ENCODE measurements around the gene HOXA9. TPM values are rescaled to one million over a fixed set of nuclear protein-coding genes. Genes with fewer than 3 reads are reported as not detected.

HOXA9 gene
- total RNA-seq, 1 experiment from 2014 or later = 91.0 TPM

DNA sequence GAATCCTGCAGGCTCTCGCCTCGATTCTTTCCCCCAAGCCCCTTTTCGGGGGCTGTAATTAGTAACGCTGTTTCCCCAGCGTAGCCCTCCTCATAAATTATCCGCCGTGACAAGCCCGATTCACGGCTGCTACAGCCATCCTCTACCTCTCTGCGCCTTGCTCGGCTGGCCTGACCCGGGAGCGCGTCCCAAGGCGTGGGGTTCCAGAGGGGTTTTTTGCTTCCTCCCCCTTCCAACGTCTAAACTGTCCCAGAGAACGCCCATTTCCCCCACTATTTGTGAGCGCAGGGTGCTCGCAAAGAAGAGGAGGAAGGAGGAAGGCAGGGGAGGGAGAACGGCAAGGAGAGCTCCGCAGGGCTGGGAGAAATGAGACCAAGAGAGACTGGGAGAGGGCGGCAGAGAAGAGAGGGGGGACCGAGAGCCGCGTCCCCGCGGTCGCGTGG, 22.7 kb downstream of the HOXA9 start:
- RAD21 ChIA-PET (ENCODE audit: low non-redundant PET in 1 of 2, low total read pairs in 2 of 2, uncharacterized antibody in 2 of 2, unreplicated experiment in 2 of 2) = no interaction called here
- Histone ChIP-seq H3K27me3 (ENCODE audit: insufficient read depth, low read length) (no peaks in the 10 kb centered on the region), H3K4me3 (replicated peaks in 1 of 2; ENCODE audit: low read depth in 1 of 2, low read length in 2 of 2) (no peak overlapping the region), H3K79me2 (ENCODE audit: insufficient read depth, low read length) (peaks cover 7% of the 10 kb centered on the region; the same call in 1 of the 2 replicates), H3K4me2 (ENCODE audit: low read length) (no peak overlapping the region), H3K9ac (ENCODE audit: low read length) (no peak overlapping the region), H3K4me1 (ENCODE audit: control insufficient read depth in 1 of 2, insufficient read depth in 2 of 2, low read length in 2 of 2) (peaks cover 6 to 14% of the 10 kb centered on the region in 2 experiments; a peak in 3 of 4 replicates), H3K9me3 (ENCODE audit: control insufficient read depth in 1 of 2, insufficient read depth in 1 of 2, low read depth in 1 of 2, low read length in 2 of 2) (no peaks in the 10 kb centered on the region), H2AFZ (ENCODE audit: low read depth, low read length, poor library complexity, severe bottlenecking) (no peak overlapping the region), H4K20me1 (ENCODE audit: insufficient read depth) (no peaks in the 10 kb centered on the region), H3K9me2 (ENCODE audit: insufficient read depth) (no peaks in the 10 kb centered on the region), H3K36me3 (ENCODE audit: control insufficient read depth in 1 of 2, insufficient read depth in 2 of 2, low read length in 2 of 2) (peaks cover 8 to 12% of the 10 kb centered on the region in 2 experiments; a peak in 3 of 4 replicates), H3K27ac (ENCODE audit: low read depth, low read length) (no peak overlapping the region)
- TF ChIP-seq ZFX (IDR thresholded peaks at IDR 0.05) = no peak
- no peak for TF ChIP-seq POLR2A (IDR thresholded peaks at IDR 0.05; ENCODE audit: borderline replicate concordance, extremely low read depth, insufficient read depth, insufficient read length)
- no peak for TF ChIP-seq EZH2phosphoT487 (IDR thresholded peaks at IDR 0.05; ENCODE audit: borderline replicate concordance)
- no peak for TF ChIP-seq SIN3A (IDR thresholded peaks at IDR 0.05; ENCODE audit: low read depth)
- ATAC-seq (no peak), DNase-seq (ENCODE audit: low read depth, low spot score) (no peak)
- intact Hi-C loops (cut with micrococcal nuclease) = no loop called here
- POLR2A ChIA-PET = no interaction called here
- CTCF ChIA-PET = no interaction called here
- no TSS peak for BruUV-seq (replicated peaks)

DNA sequence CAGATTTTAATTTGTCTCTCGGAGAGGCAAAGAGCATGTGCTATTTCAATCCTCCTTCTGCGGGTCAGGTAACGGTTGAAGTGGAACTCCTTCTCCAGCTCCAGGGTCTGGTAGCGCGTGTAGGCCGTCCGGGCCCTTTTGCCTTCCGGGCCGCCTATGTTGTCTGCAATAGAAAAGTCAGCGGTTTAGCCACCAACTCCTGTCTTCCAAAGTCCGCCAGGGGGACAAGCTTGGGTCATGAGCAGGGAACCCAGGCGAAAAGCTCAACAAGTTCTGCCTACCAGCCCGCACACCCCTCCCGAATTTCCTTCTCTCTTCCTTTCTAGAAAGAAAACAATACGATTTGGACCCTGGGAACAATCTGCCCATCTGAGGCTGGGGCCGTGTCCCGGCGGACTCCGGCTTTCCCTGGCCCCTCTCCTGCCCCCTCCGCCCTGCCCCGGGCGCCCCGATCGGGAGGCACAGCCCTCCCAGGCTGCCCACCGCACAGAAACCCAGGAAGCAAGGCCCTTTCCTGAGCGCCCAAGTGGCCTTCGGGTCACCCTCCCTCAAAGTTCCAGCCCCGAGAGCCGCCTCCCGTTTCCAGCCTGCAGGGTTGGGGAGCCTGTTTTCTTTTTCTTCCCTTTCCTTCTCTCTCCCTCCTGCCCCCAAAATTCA, 23.3 kb downstream of the HOXA9 start:
- BruUV-seq (replicated peaks) = no TSS peak
- Histone ChIP-seq H3K36me3 (ENCODE audit: control insufficient read depth in 1 of 2, insufficient read depth in 2 of 2, low read length in 2 of 2) (peaks cover 8 to 12% of the 10 kb centered on the region in 2 experiments; a peak in 3 of 4 replicates), H3K9ac (ENCODE audit: low read length) (no peak overlapping the region), H3K9me3 (ENCODE audit: control insufficient read depth in 1 of 2, insufficient read depth in 1 of 2, low read depth in 1 of 2, low read length in 2 of 2) (no peaks in the 10 kb centered on the region), H3K27me3 (ENCODE audit: insufficient read depth, low read length) (no peaks in the 10 kb centered on the region), H3K27ac (ENCODE audit: low read depth, low read length) (no peak overlapping the region), H3K4me2 (ENCODE audit: low read length) (no peak overlapping the region), H3K4me1 (ENCODE audit: control insufficient read depth in 1 of 2, insufficient read depth in 2 of 2, low read length in 2 of 2) (peaks cover 3 to 14% of the 10 kb centered on the region in 2 experiments; a peak in 3 of 4 replicates), H4K20me1 (ENCODE audit: insufficient read depth) (no peaks in the 10 kb centered on the region), H3K9me2 (ENCODE audit: insufficient read depth) (no peaks in the 10 kb centered on the region), H3K4me3 (replicated peaks in 1 of 2; ENCODE audit: low read depth in 1 of 2, low read length in 2 of 2) (no peak overlapping the region), H3K79me2 (ENCODE audit: insufficient read depth, low read length) (peaks cover 1% of the 10 kb centered on the region; the same call in 1 of the 2 replicates), H2AFZ (ENCODE audit: low read depth, low read length, poor library complexity, severe bottlenecking) (no peak overlapping the region)
- no peak for DNase-seq (ENCODE audit: low read depth, low spot score)
- no peak for TF ChIP-seq SP1 (IDR thresholded peaks at IDR 0.05; ENCODE audit: low read depth)
- no peak for TF ChIP-seq ZNF274 (IDR thresholded peaks at IDR 0.05; ENCODE audit: low read depth, low read length)
- TF ChIP-seq, protein P1, sequence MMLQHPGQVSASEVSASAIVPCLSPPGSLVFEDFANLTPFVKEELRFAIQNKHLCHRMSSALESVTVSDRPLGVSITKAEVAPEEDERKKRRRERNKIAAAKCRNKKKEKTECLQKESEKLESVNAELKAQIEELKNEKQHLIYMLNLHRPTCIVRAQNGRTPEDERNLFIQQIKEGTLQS (IDR thresholded peaks at IDR 0.05) = no peak
- no peak for TF ChIP-seq FOSL1 (IDR thresholded peaks at IDR 0.05; ENCODE audit: low read depth)
- TF ChIP-seq YY1 (IDR thresholded peaks at IDR 0.05; ENCODE audit: extremely low read depth, insufficient replicate concordance, low read depth, low read length) = no peak
- TF ChIP-seq ZFX (IDR thresholded peaks at IDR 0.05) = no peak
- no peak for TF ChIP-seq SIN3A (IDR thresholded peaks at IDR 0.05; ENCODE audit: low read depth)
- no peak for TF ChIP-seq JUND (IDR thresholded peaks at IDR 0.05)
- TF ChIP-seq, protein P2, sequence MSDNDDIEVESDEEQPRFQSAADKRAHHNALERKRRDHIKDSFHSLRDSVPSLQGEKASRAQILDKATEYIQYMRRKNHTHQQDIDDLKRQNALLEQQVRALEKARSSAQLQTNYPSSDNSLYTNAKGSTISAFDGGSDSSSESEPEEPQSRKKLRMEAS (IDR thresholded peaks at IDR 0.05) = no peak
- TF ChIP-seq ELF1 (IDR thresholded peaks at IDR 0.05; ENCODE audit: borderline replicate concordance, low read depth) = no peak
- TF ChIP-seq CEBPB (IDR thresholded peaks at IDR 0.05; ENCODE audit: low read depth) = no peak
- no peak for TF ChIP-seq RAD21 (IDR thresholded peaks at IDR 0.05; ENCODE audit: low read depth)
- TF ChIP-seq EZH2phosphoT487 (IDR thresholded peaks at IDR 0.05; ENCODE audit: borderline replicate concordance) = no peak
- TF ChIP-seq CBX3 (IDR thresholded peaks at IDR 0.05; ENCODE audit: low read depth) = no peak
- TF ChIP-seq, protein P3, sequence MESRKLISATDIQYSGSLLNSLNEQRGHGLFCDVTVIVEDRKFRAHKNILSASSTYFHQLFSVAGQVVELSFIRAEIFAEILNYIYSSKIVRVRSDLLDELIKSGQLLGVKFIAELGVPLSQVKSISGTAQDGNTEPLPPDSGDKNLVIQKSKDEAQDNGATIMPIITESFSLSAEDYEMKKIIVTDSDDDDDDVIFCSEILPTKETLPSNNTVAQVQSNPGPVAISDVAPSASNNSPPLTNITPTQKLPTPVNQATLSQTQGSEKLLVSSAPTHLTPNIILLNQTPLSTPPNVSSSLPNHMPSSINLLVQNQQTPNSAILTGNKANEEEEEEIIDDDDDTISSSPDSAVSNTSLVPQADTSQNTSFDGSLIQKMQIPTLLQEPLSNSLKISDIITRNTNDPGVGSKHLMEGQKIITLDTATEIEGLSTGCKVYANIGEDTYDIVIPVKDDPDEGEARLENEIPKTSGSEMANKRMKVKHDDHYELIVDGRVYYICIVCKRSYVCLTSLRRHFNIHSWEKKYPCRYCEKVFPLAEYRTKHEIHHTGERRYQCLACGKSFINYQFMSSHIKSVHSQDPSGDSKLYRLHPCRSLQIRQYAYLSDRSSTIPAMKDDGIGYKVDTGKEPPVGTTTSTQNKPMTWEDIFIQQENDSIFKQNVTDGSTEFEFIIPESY (IDR thresholded peaks at IDR 0.05; ENCODE audit: extremely low read depth, insufficient replicate concordance, low read length) = no peak
- TF ChIP-seq POLR2A (IDR thresholded peaks at IDR 0.05; ENCODE audit: borderline replicate concordance, extremely low read depth, insufficient read depth, insufficient read length) = no peak
- TF ChIP-seq POLR2AphosphoS5 (IDR thresholded peaks at IDR 0.05; ENCODE audit: low read depth, low read length) = no peak
- no peak for TF ChIP-seq TCF7L2 (IDR thresholded peaks at IDR 0.05; ENCODE audit: borderline replicate concordance, extremely low read depth, insufficient read depth, insufficient read length)
- CTCF ChIA-PET = no interaction called here
- POLR2A ChIA-PET = interaction anchor here (0.7 kb wide), 1 partner anchor 8 kb away, joined by 3 read pairs; no protein-coding TSS in a partner anchor
- ATAC-seq = no peak
- intact Hi-C loops (cut with micrococcal nuclease) = no loop called here
- RAD21 ChIA-PET (ENCODE audit: low non-redundant PET in 1 of 2, low total read pairs in 2 of 2, uncharacterized antibody in 2 of 2, unreplicated experiment in 2 of 2) = no interaction called here
